NB4 (cell line): Measurements from ENCODE around the gene NPDC1.

Experiments
- DNase-seq: peaks from one replicate; pipeline ENCODE4 v3.0.0; 2010; ENCODE audit warnings: low read depth
- H3K4me3 ChIP-seq: one replicate; pipeline ENCODE4 v1.5.1; 2011; ENCODE audit warnings: mild to moderate bottlenecking, low read depth, low read length, moderate library complexity
- MYC ChIP-seq: IDR thresholded peaks from 2 replicates; pipeline ENCODE4 v1.6.1; 2011; ENCODE audit warnings: low read depth, low read length
- POLR2A ChIP-seq: IDR thresholded peaks from 2 replicates; pipeline ENCODE4 v1.6.1; 2011; ENCODE audit warnings: mild to moderate bottlenecking; ENCODE audit not compliant: insufficient read length; ENCODE audit errors: extremely low read depth
- TF ChIP-seq, protein P1 (sequence below): IDR thresholded peaks from 2 replicates; pipeline ENCODE4 v1.6.1; 2011; ENCODE audit warnings: low read depth, low read length
- TF ChIP-seq, protein P2 (sequence below): IDR thresholded peaks from one replicate; pipeline ENCODE4 v1.5.1; 2012; ENCODE audit warnings: low read depth, low read length

Gene NPDC1

DNA sequence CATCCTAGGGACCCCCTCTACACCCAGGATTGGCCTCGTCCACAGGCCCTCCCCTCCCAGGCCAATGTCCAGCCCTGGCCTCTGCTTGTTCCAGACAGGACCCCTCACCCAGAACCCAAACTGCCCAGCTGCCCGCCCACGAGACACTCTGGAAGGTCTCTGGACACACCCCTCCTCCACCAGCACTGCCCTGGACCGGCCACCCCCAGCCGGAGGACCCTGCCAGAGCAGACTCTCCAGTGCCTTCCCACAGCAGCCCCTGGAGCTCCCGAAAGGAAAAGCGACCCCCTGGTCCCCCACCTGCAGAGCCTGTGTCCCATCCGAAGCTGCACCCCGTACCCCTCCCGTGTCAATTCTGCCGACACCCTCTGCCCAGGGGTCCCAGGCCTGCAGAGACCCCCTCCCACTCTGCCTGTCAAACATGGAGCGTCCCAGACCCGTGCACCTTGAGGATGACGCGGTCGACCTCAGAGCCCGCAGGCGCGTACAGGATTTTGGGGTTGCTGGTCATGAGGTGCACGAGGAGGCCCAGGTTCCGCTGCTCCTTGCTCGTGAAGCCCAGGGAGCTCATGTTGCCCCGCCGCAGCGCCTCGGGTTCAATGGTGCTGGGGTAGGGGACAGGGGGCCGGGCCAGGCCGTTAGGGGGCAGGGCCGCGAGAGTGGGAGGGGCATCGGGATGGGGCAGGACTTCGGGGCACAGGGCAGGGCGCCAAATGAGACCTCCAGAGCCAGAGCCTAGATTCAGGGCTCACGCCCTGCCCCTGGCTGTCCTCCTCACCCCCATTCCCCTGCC lies 25.9 kb downstream of the NPDC1 start:
- H3K4me3 ChIP-seq: no peak overlapping the region
- no peak for DNase-seq

GRCh38 chr9:137018761-137019559 lies 27.0 kb downstream of the NPDC1 start:
- H3K4me3 ChIP-seq: no peak overlapping the region
- TF ChIP-seq MYC: no peak
- TF ChIP-seq, protein P1, sequence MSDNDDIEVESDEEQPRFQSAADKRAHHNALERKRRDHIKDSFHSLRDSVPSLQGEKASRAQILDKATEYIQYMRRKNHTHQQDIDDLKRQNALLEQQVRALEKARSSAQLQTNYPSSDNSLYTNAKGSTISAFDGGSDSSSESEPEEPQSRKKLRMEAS: no peak
- TF ChIP-seq, protein P2, sequence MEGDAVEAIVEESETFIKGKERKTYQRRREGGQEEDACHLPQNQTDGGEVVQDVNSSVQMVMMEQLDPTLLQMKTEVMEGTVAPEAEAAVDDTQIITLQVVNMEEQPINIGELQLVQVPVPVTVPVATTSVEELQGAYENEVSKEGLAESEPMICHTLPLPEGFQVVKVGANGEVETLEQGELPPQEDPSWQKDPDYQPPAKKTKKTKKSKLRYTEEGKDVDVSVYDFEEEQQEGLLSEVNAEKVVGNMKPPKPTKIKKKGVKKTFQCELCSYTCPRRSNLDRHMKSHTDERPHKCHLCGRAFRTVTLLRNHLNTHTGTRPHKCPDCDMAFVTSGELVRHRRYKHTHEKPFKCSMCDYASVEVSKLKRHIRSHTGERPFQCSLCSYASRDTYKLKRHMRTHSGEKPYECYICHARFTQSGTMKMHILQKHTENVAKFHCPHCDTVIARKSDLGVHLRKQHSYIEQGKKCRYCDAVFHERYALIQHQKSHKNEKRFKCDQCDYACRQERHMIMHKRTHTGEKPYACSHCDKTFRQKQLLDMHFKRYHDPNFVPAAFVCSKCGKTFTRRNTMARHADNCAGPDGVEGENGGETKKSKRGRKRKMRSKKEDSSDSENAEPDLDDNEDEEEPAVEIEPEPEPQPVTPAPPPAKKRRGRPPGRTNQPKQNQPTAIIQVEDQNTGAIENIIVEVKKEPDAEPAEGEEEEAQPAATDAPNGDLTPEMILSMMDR: no peak
- TF ChIP-seq POLR2A: no peak
- DNase-seq: no peak

More for the DNA sequence above, 25.9 kb downstream of the NPDC1 start:
- TF ChIP-seq, protein P1: no peak
- TF ChIP-seq MYC: no peak

DNA sequence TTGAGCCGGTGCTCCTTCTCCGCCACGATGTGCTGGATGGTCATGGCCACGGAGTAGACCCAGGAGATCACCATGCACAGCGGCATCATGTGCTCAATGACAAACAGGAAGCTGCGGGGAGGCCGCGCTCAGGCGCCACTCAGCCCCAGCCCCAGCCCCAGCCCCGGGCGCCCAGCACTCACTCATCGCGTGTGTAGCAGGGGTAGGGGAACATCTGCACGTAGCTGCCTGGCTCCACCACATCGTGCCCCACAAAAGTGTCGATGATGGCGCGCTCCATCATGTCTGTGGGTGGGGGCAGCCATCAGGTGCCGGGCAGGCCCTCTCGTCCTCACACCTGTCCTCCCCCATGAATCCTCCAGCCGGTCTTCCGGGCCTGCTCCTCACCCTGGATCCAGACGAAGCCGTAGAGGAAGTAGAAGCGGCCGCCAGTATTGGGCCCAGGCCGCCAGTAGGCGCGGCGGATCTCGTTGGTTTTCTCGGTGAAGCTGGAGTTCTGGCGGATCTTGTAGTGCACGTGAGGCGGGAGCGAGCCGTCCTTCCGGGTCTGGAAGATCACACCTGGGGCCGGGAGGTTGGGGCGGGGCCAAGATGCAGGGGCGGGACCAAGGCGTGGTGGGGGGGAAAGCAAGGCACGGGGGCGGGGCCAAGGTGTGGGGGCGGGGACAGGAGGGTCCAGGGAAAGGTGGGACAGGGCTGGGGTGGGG lies 28.0 kb downstream of the NPDC1 start:
- no peak for DNase-seq
- no peak overlapping the region for H3K4me3 ChIP-seq
- TF ChIP-seq, protein P2: no peak
- TF ChIP-seq MYC: no peak
- TF ChIP-seq, protein P1: no peak
- TF ChIP-seq POLR2A: no peak

DNA sequence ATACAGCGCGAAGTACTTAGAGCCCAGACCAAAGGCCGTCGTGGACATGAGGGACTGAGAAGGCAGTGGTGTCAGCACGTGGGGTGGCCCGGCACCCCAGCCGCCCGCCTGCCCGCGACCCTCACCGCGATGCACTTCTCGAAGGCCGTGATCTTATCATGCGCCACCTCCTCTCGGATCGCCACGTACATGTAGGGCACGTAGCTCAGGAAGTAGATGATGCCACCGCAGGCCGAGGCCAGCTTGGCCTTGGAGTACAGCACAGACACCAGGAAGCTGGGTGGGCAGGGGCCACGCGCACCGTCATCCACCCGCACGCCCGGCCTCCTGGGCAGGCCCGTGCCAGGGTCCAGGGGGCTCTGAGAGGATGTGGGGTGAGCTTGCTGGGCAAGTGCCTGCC lies 28.9 kb downstream of the NPDC1 start:
- DNase-seq: no peak
- no peak overlapping the region for H3K4me3 ChIP-seq
- TF ChIP-seq MYC (no peak), POLR2A (no peak)
- TF ChIP-seq, protein P2: no peak
- TF ChIP-seq, protein P1: no peak

DNA sequence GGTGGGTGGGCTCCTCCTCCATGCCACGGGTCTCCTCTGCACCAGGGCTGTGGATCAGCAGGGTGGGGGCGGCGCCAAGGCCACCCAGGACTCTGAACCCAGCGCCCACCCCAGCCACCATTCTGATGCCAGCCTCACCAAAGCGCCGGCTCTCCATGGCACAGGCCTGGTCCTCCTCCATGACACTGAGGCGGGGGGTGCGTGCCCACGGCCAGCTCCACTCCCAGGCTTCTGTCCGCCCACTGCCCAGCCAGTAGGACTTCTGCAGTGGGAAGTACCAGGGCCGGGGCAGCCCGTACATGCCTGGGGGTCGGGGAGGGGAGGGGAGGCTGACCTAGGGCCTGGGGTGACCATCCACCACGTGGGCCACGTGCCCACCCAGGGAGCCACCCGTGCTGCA lies 29.5 kb downstream of the NPDC1 start:
- H3K4me3 ChIP-seq: no peak overlapping the region
- DNase-seq: no peak
- TF ChIP-seq, protein P1: no peak
- TF ChIP-seq POLR2A (no peak), MYC (no peak)

DNA sequence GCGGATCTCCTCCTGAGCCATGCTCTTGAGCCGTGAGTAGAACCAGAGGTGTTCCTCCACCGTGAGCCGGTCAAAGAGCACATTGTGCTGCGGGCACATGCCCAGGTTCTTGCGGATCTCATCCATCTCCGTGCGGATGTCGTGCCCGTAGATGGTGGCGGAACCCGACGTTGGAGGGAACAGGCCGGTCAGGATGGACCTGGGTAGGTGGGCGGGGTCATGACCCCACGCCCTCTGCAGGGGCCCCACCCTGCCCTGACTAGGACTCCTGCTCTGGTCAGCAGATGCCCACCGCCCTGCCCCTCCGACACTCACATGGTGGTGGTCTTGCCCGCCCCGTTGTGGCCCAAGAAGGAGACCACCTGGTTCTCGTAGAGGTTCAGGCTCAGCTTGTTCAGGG lies 30.0 kb downstream of the NPDC1 start:
- DNase-seq: no peak
- TF ChIP-seq, protein P2: no peak
- no peak for TF ChIP-seq POLR2A
- TF ChIP-seq, protein P1: no peak
- no peak for TF ChIP-seq MYC
- no peak overlapping the region for H3K4me3 ChIP-seq
